Epithelial cell of proximal tubule (primary cell): ENCODE results near the gene JAM3. TPM values are rescaled to one million over a fixed set of nuclear protein-coding genes. Genes with fewer than 3 reads are reported as not detected.
"Not testable (repeated sequence)": the region's sequence is repeated elsewhere in the genome, so short reads cannot be mapped to it uniquely, and the experiment has no call there.

ENCODE experiments used
- DNase-seq: peaks from one replicate; pipeline ENCODE4 v3.0.0-alpha.2; 2011; ENCODE audit warnings: low read depth
- H3K4me3 ChIP-seq: 2 replicates; pipeline ENCODE4 v1.5.1; 2011; ENCODE audit warnings: low read depth, mild to moderate bottlenecking, low read length
- CTCF ChIP-seq: conservative IDR thresholded peaks from 2 replicates; pipeline ENCODE4 v1.5.1; 2012; ENCODE audit warnings: low read depth, mild to moderate bottlenecking, low read length
- total RNA-seq: library from RNA; depleted of rRNA; stranded (reverse); fragments of >200 nt; gene quantifications from 2 replicates; pipeline ENCODE4 v1.2.3, GENCODE V29; 2015

The JAM3 gene
- total RNA-seq, 1 donor from 2014 or later = 22.0 TPM

GRCh38 chr11:134086376-134086775 lies 17.5 kb downstream of the JAM3 start:
- no peak for DNase-seq

GRCh38 chr11:134092006-134092405 lies 23.1 kb downstream of the JAM3 start:
- not testable (repeated sequence) for DNase-seq, H3K4me3 ChIP-seq

More at GRCh38 chr11:134086376-134086775, 17.5 kb downstream of the JAM3 start:
- H3K4me3 ChIP-seq = no peak overlapping the region
- TF ChIP-seq CTCF = no peak

GRCh38 chr11:134097166-134097565 lies 28.3 kb downstream of the JAM3 start:
- TF ChIP-seq CTCF = no peak
- no peak for DNase-seq
- H3K4me3 ChIP-seq = no peak overlapping the region

- peak; percentile 48 for TF ChIP-seq CTCF
- no peak overlapping the region for H3K4me3 ChIP-seq
- DNase-seq = no peak
Measured at GRCh38 chr11:134098566-134099184, 29.8 kb downstream of the JAM3 start.

- no peak overlapping the region for H3K4me3 ChIP-seq
- DNase-seq = no peak
- no peak for TF ChIP-seq CTCF
Measured at GRCh38 chr11:134100171-134100570, 31.3 kb downstream of the JAM3 start.

GRCh38 chr11:134101282-134101681 lies 32.4 kb downstream of the JAM3 start:
- no peak for TF ChIP-seq CTCF
- DNase-seq = no peak
- no peak overlapping the region for H3K4me3 ChIP-seq

- no peak for DNase-seq
- no peak overlapping the region for H3K4me3 ChIP-seq
- TF ChIP-seq CTCF = no peak
Measured at GRCh38 chr11:134110252-134110815, 41.5 kb downstream of the JAM3 start.

- not testable (repeated sequence) for DNase-seq, H3K4me3 ChIP-seq
Measured at GRCh38 chr11:134113787-134114186, 44.9 kb downstream of the JAM3 start.
